GM23248 (cell line): ENCODE results near the gene PKP3.

Experiments
- EZH2 ChIP-seq: fragments of 200-600 bp; sonication (generic); IDR thresholded peaks from 2 replicates; pipeline ENCODE4 v1.6.1; 2018; ENCODE audit warnings: antibody characterized with exemption, mild to moderate bottlenecking; ENCODE audit not compliant: insufficient read depth, poor library complexity, severe bottlenecking
- EZH2phosphoT487 ChIP-seq: fragments of 200-600 bp; sonication (generic); IDR thresholded peaks from 2 replicates; pipeline ENCODE4 v1.6.1; 2018; ENCODE audit warnings: antibody characterized with exemption, moderate library complexity, mild to moderate bottlenecking, low read depth; ENCODE audit not compliant: insufficient read depth

DNA sequence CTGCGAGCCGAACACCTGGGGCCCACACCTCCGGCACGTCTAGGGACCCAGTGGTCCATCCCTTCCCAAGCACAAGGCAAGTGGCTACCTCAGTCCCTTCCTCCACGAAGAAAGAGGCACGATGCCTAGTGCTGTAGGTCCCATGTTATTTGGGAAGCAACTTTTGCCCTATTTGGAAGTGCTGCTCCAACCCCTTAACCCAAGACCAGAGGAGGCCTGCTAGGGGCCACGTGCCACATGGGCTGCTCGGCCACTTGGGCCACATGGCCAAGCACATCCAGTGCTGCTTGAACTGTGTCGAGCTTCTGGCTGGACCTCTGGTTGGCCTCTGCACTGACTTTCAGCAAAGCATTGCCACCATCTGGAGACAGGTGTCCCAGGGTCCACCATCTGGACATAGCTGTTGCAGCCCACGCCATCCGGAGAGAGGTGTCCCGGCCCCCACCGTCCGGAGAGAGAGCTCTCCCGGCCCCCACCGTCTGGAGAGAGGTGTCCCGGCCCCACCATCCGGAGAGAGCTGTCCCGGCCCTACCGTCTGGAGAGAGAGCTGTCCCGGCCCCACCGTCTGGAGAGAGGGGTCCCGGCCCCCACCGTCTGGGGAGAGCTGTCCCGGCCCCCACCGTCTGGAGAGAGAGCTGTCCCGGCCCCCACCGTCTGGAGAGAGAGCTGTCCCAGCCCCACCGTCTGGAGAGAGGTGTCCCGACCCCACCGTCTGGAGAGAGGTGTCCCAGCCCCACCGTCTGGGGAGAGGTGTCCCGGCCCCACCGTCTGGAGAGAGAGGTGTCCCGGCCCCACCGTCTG lies 31.2 kb upstream of the PKP3 start:
- TF ChIP-seq EZH2phosphoT487: no peak
- TF ChIP-seq EZH2: no peak
